H1 (cell line): Measurements from ENCODE around the gene LIX1L. TPM values are rescaled to one million over a fixed set of nuclear protein-coding genes. Genes with fewer than 3 reads are reported as not detected.

ENCODE experiments used
- MAFK ChIP-seq: IDR thresholded peaks from 2 replicates; pipeline ENCODE4 v1.6.1; 2012; ENCODE audit warnings: low read depth, mild to moderate bottlenecking, improper control_type of control experiment, low read length
- NRF1 ChIP-seq: IDR thresholded peaks from 2 replicates; pipeline ENCODE4 v1.6.1; 2011; ENCODE audit warnings: mild to moderate bottlenecking, low read depth, low read length, improper control_type of control experiment
- POU5F1 ChIP-seq: IDR thresholded peaks from 2 replicates; pipeline ENCODE4 v1.6.1; 2011; ENCODE audit warnings: low read depth, mild to moderate bottlenecking, low read length, moderate library complexity
- RXRA ChIP-seq: IDR thresholded peaks from 2 replicates; pipeline ENCODE4 v1.6.1; 2011; ENCODE audit warnings: low read depth, mild to moderate bottlenecking, low read length, moderate library complexity; ENCODE audit not compliant: insufficient read depth
- polyA plus RNA-seq, 7 experiments: library from polyadenylated mRNA; depleted of rRNA in 3 of 7; stranded (reverse) in 5 of 7; unstranded in 2 of 7; fragments of >200 nt in 5 of 7; fragments of 200-250 nt in 2 of 7; gene quantifications; 1 replicate in 5 of 7; 2 replicates in 1 of 7; 4 replicates in 1 of 7; pipeline versions ENCODE4 v1.2.1 to v1.2.3, GENCODE V29; 2011 to 2013; ENCODE audit warnings: missing spikeins in 2 of 7, mixed read lengths in 2 of 7
- total RNA-seq: library from RNA; stranded (reverse); fragmentation: NEBNext Ultra II Directional; extraction: Animal tissue kit (Norgen Biotek cat#: 25700); gene quantifications from 2 replicates; pipeline ENCODE4 v1.2.1, GENCODE V29; 2021

Gene LIX1L
- total and polyA plus RNA-seq, 2 of the 8 experiments (the other 6 are each of a cell fraction or from before 2014, with no cell fraction given): 2.9 to 3.7 TPM

GRCh38 chr1:145986551-145986950 lies 28.7 kb upstream of the LIX1L start (continued):
- TF ChIP-seq RXRA: no peak
- no peak for TF ChIP-seq POU5F1
- TF ChIP-seq MAFK: no peak
- no peak for TF ChIP-seq NRF1
